DMS53 (cell line): ENCODE measurements around the gene PDE4D.
"Not testable (repeated sequence)": the region's sequence is repeated elsewhere in the genome, so short reads cannot be mapped to it uniquely, and the experiment has no call there.

Experiments used
- DNase-seq: peaks from one replicate; lab custom pipeline; 2025; lab: John Stamatoyannopoulos, UW

Gene PDE4D

GRCh38 chr5:59069438-59070079, 824.0 kb downstream of the PDE4D start:
- DNase-seq: peak; percentile 82

- DNase-seq: no peak
Observed at GRCh38 chr5:59067956-59068656, 825.4 kb downstream of the PDE4D start.

GRCh38 chr5:59066367-59067163, 827.0 kb downstream of the PDE4D start:
- DNase-seq: no peak

GRCh38 chr5:59065554-59065953, 828.0 kb downstream of the PDE4D start:
- DNase-seq: no peak

- DNase-seq: no peak
Observed at GRCh38 chr5:59064293-59064692, 829.2 kb downstream of the PDE4D start.

GRCh38 chr5:59062986-59063683, 830.4 kb downstream of the PDE4D start:
- DNase-seq: no peak

- peak; percentile 91 for DNase-seq
Observed at GRCh38 chr5:59061377-59061776, 832.1 kb downstream of the PDE4D start.

- no peak for DNase-seq
Observed at GRCh38 chr5:59058969-59059687, 834.4 kb downstream of the PDE4D start.

GRCh38 chr5:59058237-59058636, 835.3 kb downstream of the PDE4D start:
- DNase-seq: no peak

- not testable (repeated sequence) for DNase-seq
Observed at GRCh38 chr5:59056599-59056998, 836.9 kb downstream of the PDE4D start.

GRCh38 chr5:59055745-59056448, 837.6 kb downstream of the PDE4D start:
- no peak for DNase-seq

GRCh38 chr5:59054963-59055528, 838.5 kb downstream of the PDE4D start:
- no peak for DNase-seq

GRCh38 chr5:59051951-59052350, 841.6 kb downstream of the PDE4D start:
- DNase-seq: no peak

GRCh38 chr5:59049095-59049494, 844.4 kb downstream of the PDE4D start:
- DNase-seq: no peak

GRCh38 chr5:59042201-59043055, 851.1 kb downstream of the PDE4D start:
- peak; percentile 4 for DNase-seq

GRCh38 chr5:59041355-59041754, 852.2 kb downstream of the PDE4D start:
- peak; percentile 42 for DNase-seq

- peak; percentile 58 for DNase-seq
Observed at GRCh38 chr5:59040804-59041201, 852.7 kb downstream of the PDE4D start.

- peak; percentile 64 for DNase-seq
Observed at GRCh38 chr5:59040024-59040803, 853.3 kb downstream of the PDE4D start.
